ENCODE data around the gene NT5M.
"Not testable (repeated sequence)": the region's sequence is repeated elsewhere in the genome, so short reads cannot be mapped to it uniquely, and the experiment has no call there.

NT5M gene

GRCh38 chr17:17370711-17371110, 67.5 kb downstream of the NT5M start:
- DNase-seq (ENCODE audit: low read depth in 2 of 2, low spot score in 1 of 2) = no peak

- DNase-seq (ENCODE audit: low read depth in 2 of 2, low spot score in 1 of 2) = no peak
These were observed 69.8 kb downstream of the NT5M start for GRCh38 chr17:17372856-17373520.

DNA sequence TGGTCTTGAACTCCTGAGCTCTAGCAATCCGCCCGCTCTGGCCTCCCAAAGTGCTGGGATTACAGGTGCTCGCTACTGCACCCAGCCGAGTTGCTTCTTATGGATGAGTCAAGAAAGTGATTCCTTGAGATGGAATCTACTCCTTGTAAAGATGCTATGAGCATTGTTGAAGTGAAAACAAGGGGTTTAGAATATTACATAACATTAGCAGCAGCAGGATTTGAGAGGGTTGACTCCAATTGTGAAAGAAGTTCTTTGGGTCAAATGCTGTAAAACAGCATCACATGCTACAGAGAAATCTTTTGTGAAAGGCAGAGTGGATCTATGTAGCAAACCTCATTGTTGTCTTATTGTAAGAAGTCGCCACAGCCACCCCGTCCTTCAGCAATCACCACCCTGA, 72.7 kb downstream of the NT5M start:
- no peak for DNase-seq (ENCODE audit: low read depth in 2 of 2, low spot score in 1 of 2)

GRCh38 chr17:17376362-17376761, 73.2 kb downstream of the NT5M start:
- no peak for DNase-seq (ENCODE audit: low read depth in 2 of 2, low spot score in 1 of 2)

DNA sequence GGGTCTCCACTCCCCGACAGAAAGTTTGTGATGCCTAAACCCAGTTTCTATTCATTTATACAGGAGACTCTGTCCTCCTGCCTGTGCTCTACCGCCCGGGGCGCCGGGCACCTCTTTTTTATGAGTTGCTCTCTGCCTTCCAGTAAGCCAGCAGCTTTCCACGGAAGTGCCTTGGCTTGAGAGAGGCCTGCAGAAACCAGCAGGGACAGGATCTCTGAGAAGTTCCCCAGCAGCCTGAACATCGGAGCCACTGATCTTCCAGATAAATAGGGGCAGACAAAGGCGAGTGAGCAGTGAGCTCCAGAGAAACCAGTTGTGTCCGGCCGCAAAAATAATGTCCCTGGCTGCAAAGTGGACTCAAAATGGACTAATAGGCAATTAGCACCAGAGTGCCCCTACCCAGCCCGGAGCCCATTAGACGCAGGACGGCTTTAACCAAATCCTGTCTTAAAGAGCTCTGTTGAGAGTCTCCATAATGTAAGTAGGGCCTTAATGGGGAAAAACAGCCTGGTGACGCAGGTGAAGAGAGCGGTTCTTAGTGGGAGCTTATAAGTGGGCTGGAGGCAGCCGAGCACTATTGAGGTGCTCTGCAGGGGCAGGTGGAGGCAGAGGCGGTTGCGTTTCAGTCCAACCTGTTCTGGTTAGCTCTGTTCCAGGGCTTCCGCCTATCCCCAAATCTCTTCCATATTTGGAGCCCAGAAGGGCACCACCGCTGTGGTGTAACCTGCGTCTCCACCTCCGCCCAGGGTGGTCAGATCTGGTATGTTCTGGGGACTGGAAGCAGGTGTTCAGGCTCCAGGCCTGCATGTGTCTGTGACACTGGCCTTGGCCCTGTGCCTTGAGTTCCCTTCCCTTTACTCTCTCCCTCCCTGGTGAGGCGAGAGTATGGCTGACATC, 74.1 kb downstream of the NT5M start:
- DNase-seq (ENCODE audit: low read depth in 2 of 2, low spot score in 1 of 2) = no peak

GRCh38 chr17:17379197-17379991, 76.2 kb downstream of the NT5M start:
- DNase-seq (ENCODE audit: low read depth in 2 of 2, low spot score in 1 of 2) = no peak

GRCh38 chr17:17380145-17380925, 77.2 kb downstream of the NT5M start:
- DNase-seq (ENCODE audit: low read depth in 2 of 2, low spot score in 1 of 2) = no peak

- DNase-seq (ENCODE audit: low read depth in 2 of 2, low spot score in 1 of 2) = no peak
These were observed 78.4 kb downstream of the NT5M start for GRCh38 chr17:17381446-17382064.

- DNase-seq (ENCODE audit: low read depth in 2 of 2, low spot score in 1 of 2) = no peak
These were observed 78.9 kb downstream of the NT5M start for GRCh38 chr17:17382065-17382459.

DNA sequence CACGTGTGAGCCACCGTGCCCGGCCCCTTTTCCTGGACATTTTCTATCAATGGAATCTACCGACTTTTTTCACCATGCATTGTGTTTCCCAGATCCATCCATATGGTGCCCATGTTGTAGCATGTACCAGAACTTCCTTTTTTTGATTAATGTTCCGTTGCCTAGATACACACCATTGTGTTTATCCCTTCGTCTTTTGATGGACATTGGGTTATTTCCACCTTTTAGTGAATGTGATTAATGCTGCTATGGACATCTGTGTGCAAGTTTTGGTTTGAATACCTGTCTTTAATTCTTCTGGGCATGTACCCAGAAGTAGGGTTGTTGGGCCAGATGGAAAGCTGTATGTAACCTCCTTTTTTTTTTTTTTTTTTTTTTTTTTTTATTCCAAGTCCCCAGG, 79.8 kb downstream of the NT5M start:
- no peak for DNase-seq (ENCODE audit: low read depth in 2 of 2, low spot score in 1 of 2)

DNA sequence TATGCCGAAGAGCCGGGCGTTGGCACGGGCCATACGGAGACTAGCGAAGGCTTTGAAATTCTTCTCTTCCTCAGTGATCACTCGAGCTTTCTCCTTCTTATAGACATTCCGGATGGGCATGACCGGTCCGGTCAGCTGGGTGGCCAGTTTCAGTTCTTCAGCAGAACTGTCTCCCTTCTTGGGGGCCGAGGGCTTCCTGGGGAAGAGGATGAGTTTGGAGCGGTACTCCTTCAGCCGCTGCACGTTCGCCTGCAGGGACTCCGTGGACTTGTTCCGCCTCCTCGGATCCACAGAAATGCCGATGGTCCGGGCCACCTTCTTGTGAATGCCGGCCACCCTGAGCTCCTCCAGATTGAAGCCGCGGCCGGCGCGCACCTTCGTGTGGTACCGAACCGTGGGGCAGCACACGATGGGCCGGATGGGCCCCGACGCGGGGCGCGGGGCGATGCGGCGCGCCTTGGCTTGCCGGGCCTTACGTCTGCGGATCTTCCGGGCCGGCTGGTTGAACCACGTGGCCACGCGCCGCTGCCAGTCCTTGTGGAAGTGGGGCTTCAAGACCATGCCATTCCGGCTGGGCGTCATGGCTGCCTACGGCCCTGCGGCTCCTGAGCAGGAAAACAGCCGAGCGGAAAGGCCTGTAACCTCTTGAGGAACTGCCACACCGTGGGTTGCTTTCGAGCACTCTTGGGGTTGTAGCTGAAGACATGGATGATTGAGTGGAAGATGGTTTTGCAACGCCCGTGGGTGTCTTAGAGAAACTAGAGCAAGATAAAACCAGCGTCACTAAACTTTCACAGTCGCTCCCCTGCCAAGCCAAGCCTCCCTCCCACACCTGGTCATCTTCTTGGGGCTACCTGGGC, 80.5 kb downstream of the NT5M start:
- not testable (repeated sequence) for DNase-seq (ENCODE audit: low read depth in 2 of 2, low spot score in 1 of 2)

GRCh38 chr17:17384291-17384615, 81.1 kb downstream of the NT5M start:
- no peak for DNase-seq (ENCODE audit: low read depth in 2 of 2, low spot score in 1 of 2)

DNA sequence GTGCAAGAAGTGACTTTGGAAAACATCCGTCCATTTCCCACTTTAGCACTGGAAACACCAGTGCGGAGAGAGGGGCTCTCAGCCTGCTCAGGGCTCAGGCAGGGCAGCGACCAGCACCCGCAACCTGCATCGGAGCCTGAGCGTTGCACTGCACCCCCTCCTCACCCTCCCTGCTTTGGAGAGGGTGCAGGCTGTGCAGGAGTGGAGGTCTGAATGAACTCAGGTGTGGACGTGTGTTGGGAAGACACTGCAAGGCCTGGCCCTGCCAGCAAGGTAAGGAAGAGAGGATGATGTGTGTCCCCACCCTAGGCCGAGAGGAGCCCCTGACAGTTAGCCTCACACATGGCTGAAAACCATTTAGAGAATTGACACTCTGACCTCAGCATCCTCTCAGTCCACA, 81.8 kb downstream of the NT5M start:
- no peak for DNase-seq (ENCODE audit: low read depth in 2 of 2, low spot score in 1 of 2)

DNA sequence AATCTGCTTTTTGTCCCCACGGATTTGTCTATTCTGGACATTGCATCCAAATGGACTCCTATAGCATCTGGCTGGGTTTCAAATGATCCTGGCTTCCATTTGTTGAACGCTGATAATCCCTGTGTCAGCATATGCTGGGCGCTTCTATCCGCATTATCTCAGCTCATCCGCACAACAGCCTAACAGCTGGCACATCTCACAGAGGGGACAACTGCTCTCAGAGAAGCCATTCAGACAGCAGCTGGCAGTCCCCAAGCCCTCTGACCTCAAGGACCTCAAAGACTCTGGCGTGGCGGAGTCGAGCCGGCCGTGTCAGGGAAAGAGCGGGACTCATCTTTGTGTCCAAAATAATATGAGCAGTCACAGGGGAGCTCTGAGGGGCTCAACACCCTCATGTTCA, 82.3 kb downstream of the NT5M start:
- DNase-seq (ENCODE audit: low read depth in 2 of 2, low spot score in 1 of 2) = no peak

- no peak for DNase-seq (ENCODE audit: low read depth in 2 of 2, low spot score in 1 of 2)
These were observed 83.1 kb downstream of the NT5M start for GRCh38 chr17:17386094-17386800.

- DNase-seq (ENCODE audit: low read depth in 2 of 2, low spot score in 1 of 2) = no peak
These were observed 83.9 kb downstream of the NT5M start for GRCh38 chr17:17387017-17387497.

- DNase-seq (ENCODE audit: low read depth in 2 of 2, low spot score in 1 of 2) = no peak
These were observed 84.6 kb downstream of the NT5M start for GRCh38 chr17:17387498-17388362.

All from stimulated activated CD8-positive, alpha-beta memory T cell treated with anti-CD3 and anti-CD28 coated beads, Interleukin-4, amount 100 ng/mL, for 1 hour (primary cell).